Measurements from ENCODE around the gene FREY1. TPM values are rescaled to one million over a fixed set of nuclear protein-coding genes. Genes with fewer than 3 reads are reported as not detected.

The FREY1 gene
- total RNA-seq, 2 experiments from 2014 or later = 5.7 to 6.0 TPM

DNA sequence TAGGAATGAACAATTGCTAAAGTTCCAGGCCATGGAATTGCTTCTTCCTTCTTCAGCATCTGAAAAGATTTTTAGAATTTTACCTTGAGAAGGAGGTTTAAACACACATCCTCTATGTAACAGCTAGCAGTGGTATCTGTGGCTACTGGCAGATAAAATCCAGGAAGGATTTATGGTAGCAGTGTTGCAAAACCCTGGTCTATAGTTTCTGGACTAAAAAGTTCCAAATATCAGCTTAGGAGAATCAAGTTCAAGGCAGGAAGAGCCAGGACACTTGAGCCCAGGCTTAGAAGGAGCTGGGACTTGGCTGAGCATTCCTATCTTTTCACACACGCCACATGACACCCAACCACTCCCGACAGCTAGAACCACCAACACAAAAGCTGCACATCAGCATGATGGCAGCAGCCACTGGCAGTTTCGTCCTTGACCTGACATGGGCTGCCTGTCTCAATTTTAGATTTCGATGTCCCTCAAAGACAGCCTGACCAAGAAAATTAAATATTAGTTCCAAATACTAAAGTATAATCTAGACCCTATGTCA lies 29.5 kb upstream of the FREY1 start:
- H3K4me3 ChIP-seq (ENCODE audit: low read length) = no peak overlapping the region
- ATAC-seq (ENCODE audit: poor library complexity) = no peak
- CTCF ChIA-PET = interaction anchor here (1.3 kb wide), 1 partner anchor 28 kb away, joined by 5 read pairs; no protein-coding TSS in a partner anchor
- TF ChIP-seq CTCF (IDR thresholded peaks at IDR 0.05) = no peak
- no peak overlapping the region for H3K4me3 Mint-ChIP-seq
- H3K9me3 ChIP-seq (ENCODE audit: control insufficient read depth in 1 of 2, insufficient read depth in 1 of 2, low read length in 2 of 2) = no peaks in the 10 kb centered on the region
- peaks cover 63% of the 10 kb centered on the region for H3K36me3 Mint-ChIP-seq (ENCODE audit: low read depth)
- peaks cover 8% of the 10 kb centered on the region for H3K4me1 ChIP-seq (ENCODE audit: insufficient read depth, low read length)
- no peak for DNase-seq
- H3K27ac Mint-ChIP-seq = no peak overlapping the region
- intact Hi-C loops (cut with DNase I, micrococcal nuclease) = no loop called here
- no peaks in the 10 kb centered on the region for H3K27me3 ChIP-seq (ENCODE audit: control insufficient read depth in 1 of 2, insufficient read depth in 2 of 2, low read length in 2 of 2)
- POLR2A ChIA-PET = no interaction called here
- no peak overlapping the region for H3K27ac ChIP-seq (ENCODE audit: low read depth in 1 of 2, low read length in 2 of 2)
- H3K9me3 Mint-ChIP-seq = no peaks in the 10 kb centered on the region
- H3K36me3 ChIP-seq (ENCODE audit: insufficient read depth, low read length) = peaks cover 62% of the 10 kb centered on the region
- H3K27me3 Mint-ChIP-seq = no peaks in the 10 kb centered on the region
- peaks cover 3% of the 10 kb centered on the region for H3K4me1 Mint-ChIP-seq (ENCODE audit: low read depth)

DNA sequence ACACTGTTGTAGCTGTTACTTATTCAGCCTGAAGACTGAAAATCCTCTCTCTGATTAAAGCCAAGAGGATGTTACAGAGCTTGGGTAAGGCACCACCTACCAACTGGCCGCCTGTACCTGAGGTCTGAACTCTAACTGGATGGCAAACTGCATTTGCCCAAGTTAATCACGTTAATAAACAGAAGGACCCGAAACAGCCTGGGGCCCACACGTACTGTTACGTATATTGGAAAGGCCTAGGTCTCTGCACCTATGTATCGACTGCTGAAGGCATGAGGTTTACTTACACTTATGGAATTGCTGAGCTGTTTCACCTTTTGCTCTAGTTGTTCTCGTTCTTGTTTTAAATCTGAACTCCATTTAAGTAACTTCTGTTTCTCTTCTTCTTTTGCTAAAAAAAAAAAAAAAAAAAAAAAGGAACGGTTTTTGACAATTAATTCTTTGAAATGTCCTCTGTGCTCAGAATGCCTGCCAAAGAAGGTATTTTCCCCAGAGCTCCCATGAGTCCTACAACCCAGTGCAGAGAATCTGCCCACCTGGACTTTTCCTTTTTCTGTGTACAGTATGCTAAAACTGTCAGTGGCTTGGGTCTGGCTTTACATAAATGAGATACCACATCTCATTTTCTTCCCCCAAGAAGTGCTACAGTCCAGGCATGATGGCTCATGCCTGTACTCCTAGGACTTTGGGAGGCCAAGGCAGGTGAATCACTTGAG lies 28.4 kb upstream of the FREY1 start:
- no peak overlapping the region for H3K27ac ChIP-seq (ENCODE audit: low read depth in 1 of 2, low read length in 2 of 2)
- no peak for ATAC-seq (ENCODE audit: poor library complexity)
- H3K9me3 ChIP-seq (ENCODE audit: control insufficient read depth in 1 of 2, insufficient read depth in 1 of 2, low read length in 2 of 2) = no peaks in the 10 kb centered on the region
- peaks cover 14% of the 10 kb centered on the region for H3K4me1 Mint-ChIP-seq (ENCODE audit: low read depth)
- no peaks in the 10 kb centered on the region for H3K27me3 ChIP-seq (ENCODE audit: control insufficient read depth in 1 of 2, insufficient read depth in 2 of 2, low read length in 2 of 2)
- TF ChIP-seq CTCF (IDR thresholded peaks at IDR 0.05) = no peak
- no peak overlapping the region for H3K27ac Mint-ChIP-seq
- ChIA-PET CTCF (interaction anchor here (1.3 kb wide), 1 partner anchor 29 kb away, joined by 5 read pairs; no protein-coding TSS in a partner anchor), POLR2A (no interaction called here)
- peaks cover 60% of the 10 kb centered on the region for H3K36me3 ChIP-seq (ENCODE audit: insufficient read depth, low read length)
- H3K4me3 Mint-ChIP-seq = no peak overlapping the region
- H3K9me3 Mint-ChIP-seq = no peaks in the 10 kb centered on the region
- H3K27me3 Mint-ChIP-seq = no peaks in the 10 kb centered on the region
- H3K36me3 Mint-ChIP-seq (ENCODE audit: low read depth) = peaks cover 61% of the 10 kb centered on the region
- H3K4me1 ChIP-seq (ENCODE audit: insufficient read depth, low read length) = peaks cover 18% of the 10 kb centered on the region
- intact Hi-C loops (cut with DNase I, micrococcal nuclease) = no loop called here
- DNase-seq = no peak
- no peak overlapping the region for H3K4me3 ChIP-seq (ENCODE audit: low read length)

GRCh38 chr11:45934580-45935318 lies 27.7 kb upstream of the FREY1 start:
- peaks cover 22% of the 10 kb centered on the region for H3K4me1 Mint-ChIP-seq (ENCODE audit: low read depth)
- no peak overlapping the region for H3K27ac Mint-ChIP-seq

More at GRCh38 chr11:45934580-45935318, 27.7 kb upstream of the FREY1 start:
- H3K9me3 ChIP-seq (ENCODE audit: control insufficient read depth in 1 of 2, insufficient read depth in 1 of 2, low read length in 2 of 2) = no peaks in the 10 kb centered on the region
- DNase-seq (no peak), ATAC-seq (ENCODE audit: poor library complexity) (no peak)
- H3K27me3 ChIP-seq (ENCODE audit: control insufficient read depth in 1 of 2, insufficient read depth in 2 of 2, low read length in 2 of 2) = no peaks in the 10 kb centered on the region
- peaks cover 67% of the 10 kb centered on the region for H3K36me3 Mint-ChIP-seq (ENCODE audit: low read depth)
- ChIA-PET POLR2A (no interaction called here), CTCF (no interaction called here)
- intact Hi-C loops (cut with DNase I, micrococcal nuclease) = no loop called here
- no peak overlapping the region for H3K4me3 ChIP-seq (ENCODE audit: low read length)
- TF ChIP-seq CTCF (IDR thresholded peaks at IDR 0.05) = no peak
- H3K36me3 ChIP-seq (ENCODE audit: insufficient read depth, low read length) = peaks cover 60% of the 10 kb centered on the region
- H3K4me3 Mint-ChIP-seq = no peak overlapping the region
- no peak overlapping the region for H3K27ac ChIP-seq (ENCODE audit: low read depth in 1 of 2, low read length in 2 of 2)
- no peaks in the 10 kb centered on the region for H3K27me3 Mint-ChIP-seq
- H3K9me3 Mint-ChIP-seq = no peaks in the 10 kb centered on the region
- peaks cover 26% of the 10 kb centered on the region for H3K4me1 ChIP-seq (ENCODE audit: insufficient read depth, low read length)

Data from CD4-positive, alpha-beta T cell (primary cell).